ENCODE data around the gene S100A7A. TPM values are rescaled to one million over a fixed set of nuclear protein-coding genes. Genes with fewer than 3 reads are reported as not detected.

Gene S100A7A
- total RNA-seq, 1 experiment from 2014 or later, result not detected

DNA sequence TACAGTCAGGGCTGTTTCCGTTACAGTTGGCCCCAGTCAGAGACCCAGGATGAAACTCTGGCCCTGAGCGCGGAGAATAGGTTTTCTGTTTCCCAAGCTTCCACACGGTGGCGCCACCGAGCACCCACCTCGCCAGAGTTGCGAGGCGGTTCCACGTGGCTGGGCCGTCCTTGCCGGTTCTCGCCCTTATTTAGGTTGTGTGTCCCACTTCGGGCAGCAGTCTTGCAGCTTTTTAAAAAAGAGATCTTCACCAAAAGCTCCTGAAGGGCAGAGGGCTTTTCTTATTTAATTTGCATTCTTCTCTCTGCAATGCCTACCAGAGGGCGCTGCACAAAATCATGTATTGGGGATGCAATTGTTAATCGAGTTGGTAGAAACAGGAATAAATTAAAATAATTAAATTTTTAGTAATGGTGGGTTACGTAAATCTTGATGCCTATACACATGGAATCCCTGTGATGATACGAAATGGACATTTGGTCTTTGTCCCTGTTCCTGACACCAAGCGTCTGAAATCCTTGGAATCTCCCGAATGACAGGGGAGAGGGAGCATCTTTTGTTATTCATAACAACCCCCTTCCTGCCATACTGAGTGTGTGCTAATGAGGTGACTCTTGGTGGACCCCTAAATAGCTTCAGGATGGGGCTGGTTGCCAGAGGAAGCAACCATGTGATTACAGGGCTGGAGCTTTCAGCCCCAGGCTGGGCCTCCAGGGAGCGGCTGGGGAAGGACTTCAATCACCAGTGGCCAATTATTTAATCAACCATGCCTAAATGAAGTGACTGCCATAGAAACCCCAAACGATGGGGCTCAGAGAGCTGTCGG is 49.7 kb downstream of the S100A7A start (continued):
- TF ChIP-seq ZNF532 (CRISPR knock-in tag; IDR thresholded peaks at IDR 0.05; ENCODE audit: borderline replicate concordance) (no peak), ESRRA (CRISPR knock-in tag; IDR thresholded peaks at IDR 0.05; ENCODE audit: borderline replicate concordance) (no peak), FOXP1 (CRISPR knock-in tag; IDR thresholded peaks at IDR 0.05; ENCODE audit: borderline replicate concordance) (no peak), TCF7 (CRISPR knock-in tag; IDR thresholded peaks at IDR 0.05; ENCODE audit: low read depth) (no peak), JAZF1 (CRISPR knock-in tag; IDR thresholded peaks at IDR 0.05) (no peak), ZBTB43 (CRISPR knock-in tag; IDR thresholded peaks at IDR 0.05) (no peak)

- Mint-ChIP-seq H3K27me3 (ENCODE audit: low read depth) (peaks cover 16% of the 10 kb centered on the region), H3K4me1 (peaks cover 29% of the 10 kb centered on the region), H3K27ac (no peak overlapping the region), H3K36me3 (peaks cover 11% of the 10 kb centered on the region), H3K4me3 (no peak overlapping the region), H3K9me3 (peaks cover 28% of the 10 kb centered on the region)
- ChIA-PET POLR2A (interaction anchor here (2.2 kb wide), 1 partner anchor 28 kb away, joined by 7 read pairs; no protein-coding TSS in a partner anchor), CTCF (interaction anchor here (0.7 to 5.1 kb wide), 23 partner anchors 10 to 167 kb away, joined by 3 to 85 read pairs (median 5); partner anchors contain the start of genes CHTOP, PGLYRP4, S100A13 and S100A8)
- ATAC-seq, result no peak
- DNase-seq (ENCODE audit: low spot score), result no peak
- TF ChIP-seq, protein P1, sequence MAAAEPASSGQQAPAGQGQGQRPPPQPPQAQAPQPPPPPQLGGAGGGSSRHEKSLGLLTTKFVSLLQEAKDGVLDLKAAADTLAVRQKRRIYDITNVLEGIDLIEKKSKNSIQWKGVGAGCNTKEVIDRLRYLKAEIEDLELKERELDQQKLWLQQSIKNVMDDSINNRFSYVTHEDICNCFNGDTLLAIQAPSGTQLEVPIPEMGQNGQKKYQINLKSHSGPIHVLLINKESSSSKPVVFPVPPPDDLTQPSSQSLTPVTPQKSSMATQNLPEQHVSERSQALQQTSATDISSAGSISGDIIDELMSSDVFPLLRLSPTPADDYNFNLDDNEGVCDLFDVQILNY (CRISPR knock-in tag; IDR thresholded peaks at IDR 0.05), result no peak
- TF ChIP-seq ZNF317 (CRISPR knock-in tag; IDR thresholded peaks at IDR 0.05; ENCODE audit: borderline replicate concordance, low read depth), result no peak
- no peak for TF ChIP-seq ETV6 (CRISPR knock-in tag; IDR thresholded peaks at IDR 0.05)
- TF ChIP-seq, protein P2, sequence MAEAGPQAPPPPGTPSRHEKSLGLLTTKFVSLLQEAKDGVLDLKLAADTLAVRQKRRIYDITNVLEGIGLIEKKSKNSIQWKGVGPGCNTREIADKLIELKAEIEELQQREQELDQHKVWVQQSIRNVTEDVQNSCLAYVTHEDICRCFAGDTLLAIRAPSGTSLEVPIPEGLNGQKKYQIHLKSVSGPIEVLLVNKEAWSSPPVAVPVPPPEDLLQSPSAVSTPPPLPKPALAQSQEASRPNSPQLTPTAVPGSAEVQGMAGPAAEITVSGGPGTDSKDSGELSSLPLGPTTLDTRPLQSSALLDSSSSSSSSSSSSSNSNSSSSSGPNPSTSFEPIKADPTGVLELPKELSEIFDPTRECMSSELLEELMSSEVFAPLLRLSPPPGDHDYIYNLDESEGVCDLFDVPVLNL (CRISPR knock-in tag; IDR thresholded peaks at IDR 0.05; ENCODE audit: borderline replicate concordance, low read depth), result no peak
- no peak for TF ChIP-seq SP1 (CRISPR knock-in tag; conservative IDR thresholded peaks at IDR 0.05)
- no peak for TF ChIP-seq CREM (CRISPR knock-in tag; IDR thresholded peaks at IDR 0.05)
- no peak for TF ChIP-seq NFE2L1 (CRISPR knock-in tag; IDR thresholded peaks at IDR 0.05)
- TF ChIP-seq ZNF423 (CRISPR knock-in tag; IDR thresholded peaks at IDR 0.05), result no peak
- no peak for TF ChIP-seq CREB1 (CRISPR knock-in tag; IDR thresholded peaks at IDR 0.05)
- TF ChIP-seq ZNF138 (CRISPR knock-in tag; conservative IDR thresholded peaks at IDR 0.05), result no peak
- TF ChIP-seq, protein P3, sequence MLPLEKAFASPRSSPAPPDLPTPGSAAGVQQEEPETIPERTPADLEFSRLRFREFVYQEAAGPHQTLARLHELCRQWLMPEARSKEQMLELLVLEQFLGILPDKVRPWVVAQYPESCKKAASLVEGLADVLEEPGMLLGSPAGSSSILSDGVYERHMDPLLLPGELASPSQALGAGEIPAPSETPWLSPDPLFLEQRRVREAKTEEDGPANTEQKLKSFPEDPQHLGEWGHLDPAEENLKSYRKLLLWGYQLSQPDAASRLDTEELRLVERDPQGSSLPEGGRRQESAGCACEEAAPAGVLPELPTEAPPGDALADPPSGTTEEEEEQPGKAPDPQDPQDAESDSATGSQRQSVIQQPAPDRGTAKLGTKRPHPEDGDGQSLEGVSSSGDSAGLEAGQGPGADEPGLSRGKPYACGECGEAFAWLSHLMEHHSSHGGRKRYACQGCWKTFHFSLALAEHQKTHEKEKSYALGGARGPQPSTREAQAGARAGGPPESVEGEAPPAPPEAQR (CRISPR knock-in tag; IDR thresholded peaks at IDR 0.05), result no peak
- TF ChIP-seq, protein P4, sequence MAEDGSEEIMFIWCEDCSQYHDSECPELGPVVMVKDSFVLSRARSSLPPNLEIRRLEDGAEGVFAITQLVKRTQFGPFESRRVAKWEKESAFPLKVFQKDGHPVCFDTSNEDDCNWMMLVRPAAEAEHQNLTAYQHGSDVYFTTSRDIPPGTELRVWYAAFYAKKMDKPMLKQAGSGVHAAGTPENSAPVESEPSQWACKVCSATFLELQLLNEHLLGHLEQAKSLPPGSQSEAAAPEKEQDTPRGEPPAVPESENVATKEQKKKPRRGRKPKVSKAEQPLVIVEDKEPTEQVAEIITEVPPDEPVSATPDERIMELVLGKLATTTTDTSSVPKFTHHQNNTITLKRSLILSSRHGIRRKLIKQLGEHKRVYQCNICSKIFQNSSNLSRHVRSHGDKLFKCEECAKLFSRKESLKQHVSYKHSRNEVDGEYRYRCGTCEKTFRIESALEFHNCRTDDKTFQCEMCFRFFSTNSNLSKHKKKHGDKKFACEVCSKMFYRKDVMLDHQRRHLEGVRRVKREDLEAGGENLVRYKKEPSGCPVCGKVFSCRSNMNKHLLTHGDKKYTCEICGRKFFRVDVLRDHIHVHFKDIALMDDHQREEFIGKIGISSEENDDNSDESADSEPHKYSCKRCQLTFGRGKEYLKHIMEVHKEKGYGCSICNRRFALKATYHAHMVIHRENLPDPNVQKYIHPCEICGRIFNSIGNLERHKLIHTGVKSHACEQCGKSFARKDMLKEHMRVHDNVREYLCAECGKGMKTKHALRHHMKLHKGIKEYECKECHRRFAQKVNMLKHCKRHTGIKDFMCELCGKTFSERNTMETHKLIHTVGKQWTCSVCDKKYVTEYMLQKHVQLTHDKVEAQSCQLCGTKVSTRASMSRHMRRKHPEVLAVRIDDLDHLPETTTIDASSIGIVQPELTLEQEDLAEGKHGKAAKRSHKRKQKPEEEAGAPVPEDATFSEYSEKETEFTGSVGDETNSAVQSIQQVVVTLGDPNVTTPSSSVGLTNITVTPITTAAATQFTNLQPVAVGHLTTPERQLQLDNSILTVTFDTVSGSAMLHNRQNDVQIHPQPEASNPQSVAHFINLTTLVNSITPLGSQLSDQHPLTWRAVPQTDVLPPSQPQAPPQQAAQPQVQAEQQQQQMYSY (CRISPR knock-in tag; IDR thresholded peaks at IDR 0.05), result no peak
- TF ChIP-seq MYBL2 (CRISPR knock-in tag; IDR thresholded peaks at IDR 0.05), result no peak
- TF ChIP-seq ZNF263 (CRISPR knock-in tag; IDR thresholded peaks at IDR 0.05; ENCODE audit: low read depth), result no peak
- no peak for TF ChIP-seq ELF4 (CRISPR knock-in tag; IDR thresholded peaks at IDR 0.05; ENCODE audit: low read depth)
These were observed 50.6 kb downstream of the S100A7A start for GRCh38 chr1:153466908-153467307.

All from WTC11 (cell line).